Left ventricle myocardium inferior (tissue), 1 donor: ENCODE measurements around the gene TCEA2. TPM values are rescaled to one million over a fixed set of nuclear protein-coding genes. Genes with fewer than 3 reads are reported as not detected.

Experiments used
- DNase-seq: peaks from one replicate; pipeline ENCODE4 v3.0.0-alpha.2; 2020
- H3K27ac ChIP-seq: fragments of 200-600 bp; replicated peaks from 2 replicates; pipeline ENCODE4 v1.8.0; 2021
- H3K27me3 ChIP-seq: fragments of 200-600 bp; 2 replicates; pipeline ENCODE4 v1.8.0; 2021; ENCODE audit warnings: low read depth
- H3K36me3 ChIP-seq: fragments of 200-600 bp; 2 replicates; pipeline ENCODE4 v1.8.0; 2021
- H3K4me1 ChIP-seq: fragments of 200-600 bp; 2 replicates; pipeline ENCODE4 v1.8.0; 2021
- H3K4me3 ChIP-seq: fragments of 200-600 bp; 2 replicates; pipeline ENCODE4 v1.8.0; 2021; ENCODE audit warnings: mild to moderate bottlenecking, moderate library complexity
- H3K9me3 ChIP-seq: fragments of 200-600 bp; replicated peaks from 2 replicates; pipeline ENCODE4 v1.8.0; 2021
- intact Hi-C: fragments of 100-400 bp; cut with micrococcal nuclease; formaldehyde crosslinking; loops from one replicate; pipeline ENCODE4 v1.11.0; 2022
- total RNA-seq: library from RNA; stranded (reverse); fragmentation: NEBNext Ultra II Directional; extraction: Animal tissue kit (Norgen Biotek cat#: 25700); gene quantifications from one replicate; pipeline ENCODE4 v1.2.1, GENCODE V29; 2021
- TF ChIP-seq, protein P1 (sequence below): fragments of 200-600 bp; IDR thresholded peaks from 2 replicates; pipeline ENCODE4 v1.8.0; 2021; ENCODE audit warnings: antibody characterized with exemption, mild to moderate bottlenecking, borderline replicate concordance
- donor health status: DM: no; HTN: yes; CAD: no; lungs with severe emphysema.

Gene TCEA2
- total RNA-seq, 1 donor from 2014 or later, result 38.9 TPM

DNA sequence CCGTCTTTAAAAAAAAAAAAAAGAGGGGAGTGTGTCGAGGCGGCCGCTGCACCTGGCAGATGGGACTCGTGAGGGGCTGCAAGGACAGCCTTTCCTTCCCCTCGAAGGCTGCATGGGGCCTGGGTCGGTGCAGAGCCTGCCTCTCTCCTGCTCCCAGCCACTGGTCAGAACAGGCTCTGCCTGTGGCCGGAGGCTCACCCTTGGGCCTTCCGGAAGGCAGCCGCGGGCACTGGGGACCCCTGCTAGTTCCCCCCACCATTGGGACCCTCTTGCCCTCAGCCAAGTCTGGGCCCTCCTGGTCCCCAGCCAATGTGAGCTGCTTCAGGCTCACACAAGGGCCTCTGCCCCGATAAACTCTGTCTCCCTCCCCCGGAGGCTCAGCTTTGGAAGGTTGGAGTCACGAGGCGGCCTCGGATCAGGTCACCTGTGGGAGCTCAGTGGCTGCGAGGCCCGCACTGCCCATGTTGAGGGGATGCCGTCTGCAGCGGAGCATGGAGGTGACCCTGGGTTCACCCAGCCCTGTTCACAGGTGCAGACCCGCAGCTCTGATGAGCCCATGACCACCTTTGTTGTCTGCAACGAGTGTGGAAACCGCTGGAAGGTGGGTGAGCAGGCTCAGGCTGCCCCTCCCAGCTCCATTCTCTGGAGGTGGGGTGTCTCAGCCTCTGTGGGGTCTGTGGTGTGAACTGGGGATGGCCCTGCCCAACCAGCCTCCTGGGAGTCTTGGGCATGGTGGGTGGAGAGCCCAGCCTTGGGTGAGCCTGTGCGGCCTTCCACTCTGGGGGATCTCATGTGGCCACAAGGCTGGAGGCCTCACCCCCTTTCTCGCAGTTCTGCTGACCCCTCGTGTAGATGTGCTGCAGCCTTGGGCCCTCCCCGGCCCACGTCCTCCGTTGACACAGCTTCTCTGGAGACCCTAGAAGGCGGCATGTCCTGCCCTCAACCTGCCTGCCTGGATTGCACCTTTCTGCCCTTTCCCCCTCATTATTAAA is 8.6 kb downstream of the TCEA2 start:
- Histone ChIP-seq H3K27ac (no peak overlapping the region), H3K9me3 (no peaks in the 10 kb centered on the region), H3K4me1 (no peaks in the 10 kb centered on the region), H3K36me3 (peaks cover 16% of the 10 kb centered on the region), H3K4me3 (no peak overlapping the region), H3K27me3 (no peaks in the 10 kb centered on the region)
- TF ChIP-seq, protein P1, sequence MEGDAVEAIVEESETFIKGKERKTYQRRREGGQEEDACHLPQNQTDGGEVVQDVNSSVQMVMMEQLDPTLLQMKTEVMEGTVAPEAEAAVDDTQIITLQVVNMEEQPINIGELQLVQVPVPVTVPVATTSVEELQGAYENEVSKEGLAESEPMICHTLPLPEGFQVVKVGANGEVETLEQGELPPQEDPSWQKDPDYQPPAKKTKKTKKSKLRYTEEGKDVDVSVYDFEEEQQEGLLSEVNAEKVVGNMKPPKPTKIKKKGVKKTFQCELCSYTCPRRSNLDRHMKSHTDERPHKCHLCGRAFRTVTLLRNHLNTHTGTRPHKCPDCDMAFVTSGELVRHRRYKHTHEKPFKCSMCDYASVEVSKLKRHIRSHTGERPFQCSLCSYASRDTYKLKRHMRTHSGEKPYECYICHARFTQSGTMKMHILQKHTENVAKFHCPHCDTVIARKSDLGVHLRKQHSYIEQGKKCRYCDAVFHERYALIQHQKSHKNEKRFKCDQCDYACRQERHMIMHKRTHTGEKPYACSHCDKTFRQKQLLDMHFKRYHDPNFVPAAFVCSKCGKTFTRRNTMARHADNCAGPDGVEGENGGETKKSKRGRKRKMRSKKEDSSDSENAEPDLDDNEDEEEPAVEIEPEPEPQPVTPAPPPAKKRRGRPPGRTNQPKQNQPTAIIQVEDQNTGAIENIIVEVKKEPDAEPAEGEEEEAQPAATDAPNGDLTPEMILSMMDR, result no peak
- no peak for DNase-seq
- intact Hi-C loops, result no loop called here

GRCh38 chr20:64072498-64073063 is 9.6 kb downstream of the TCEA2 start:
- H3K9me3 ChIP-seq, result no peaks in the 10 kb centered on the region
- no peak overlapping the region for H3K4me3 ChIP-seq
- intact Hi-C loops, result no loop called here

GRCh38 chr20:64073476-64074183 is 10.6 kb downstream of the TCEA2 start:
- TF ChIP-seq, protein P1, result no peak
- no peak for DNase-seq
- no peaks in the 10 kb centered on the region for H3K9me3 ChIP-seq
- H3K4me3 ChIP-seq, result no peak overlapping the region
- H3K36me3 ChIP-seq, result peaks cover 16% of the 10 kb centered on the region
- H3K27ac ChIP-seq, result no peak overlapping the region
- H3K4me1 ChIP-seq, result peaks cover 12% of the 10 kb centered on the region
- intact Hi-C loops, result no loop called here
- no peaks in the 10 kb centered on the region for H3K27me3 ChIP-seq

More at GRCh38 chr20:64072498-64073063, 9.6 kb downstream of the TCEA2 start:
- H3K36me3 ChIP-seq, result peaks cover 16% of the 10 kb centered on the region
- no peak for DNase-seq
- no peak overlapping the region for H3K27ac ChIP-seq
- H3K4me1 ChIP-seq, result peaks cover 1% of the 10 kb centered on the region
- TF ChIP-seq, protein P1, result no peak
- no peaks in the 10 kb centered on the region for H3K27me3 ChIP-seq

DNA sequence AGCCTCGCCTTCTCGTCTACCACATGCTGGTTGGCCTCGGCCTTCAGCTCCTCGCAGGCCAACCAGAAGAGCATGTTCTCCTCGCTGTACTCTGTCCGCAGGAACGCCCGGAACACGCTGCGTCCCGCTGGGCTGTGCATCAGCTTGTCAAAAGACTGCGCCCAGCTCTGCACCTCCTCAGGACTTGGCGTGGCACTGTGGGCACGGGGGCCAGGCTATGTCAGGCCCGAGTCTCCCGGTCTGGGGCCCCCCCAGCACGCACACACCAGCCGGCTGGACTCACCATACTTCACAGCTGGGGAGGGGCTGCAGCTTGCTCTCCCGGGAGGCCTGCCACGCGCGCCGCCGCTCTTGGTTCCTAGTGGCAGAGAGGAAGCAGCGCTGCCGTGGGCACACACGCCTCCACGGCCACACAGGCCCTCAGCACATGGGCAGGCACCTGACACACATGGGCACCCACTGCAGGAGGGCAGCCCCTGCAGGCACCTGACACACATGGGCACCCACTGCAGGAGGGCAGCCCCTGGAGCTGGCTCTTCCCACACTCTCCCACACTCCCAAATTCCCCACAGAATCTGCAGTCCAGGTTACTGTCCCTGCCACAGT is 11.3 kb downstream of the TCEA2 start:
- Histone ChIP-seq H3K4me1 (peaks cover 18% of the 10 kb centered on the region), H3K36me3 (peaks cover 16% of the 10 kb centered on the region), H3K27ac (no peak overlapping the region), H3K27me3 (no peaks in the 10 kb centered on the region), H3K9me3 (no peaks in the 10 kb centered on the region), H3K4me3 (no peak overlapping the region)
- intact Hi-C loops, result no loop called here
- no peak for DNase-seq
- TF ChIP-seq, protein P1, result no peak

GRCh38 chr20:64074963-64075362 is 12.0 kb downstream of the TCEA2 start:
- Histone ChIP-seq H3K27me3 (no peaks in the 10 kb centered on the region), H3K27ac (no peak overlapping the region), H3K4me1 (peaks cover 21% of the 10 kb centered on the region), H3K4me3 (no peak overlapping the region), H3K9me3 (no peaks in the 10 kb centered on the region), H3K36me3 (peaks cover 16% of the 10 kb centered on the region)
- intact Hi-C loops, result no loop called here
- no peak for DNase-seq
- TF ChIP-seq, protein P1, result no peak
